Type B pancreatic cell (in vitro differentiated cells): ENCODE measurements around the gene CT45A10. TPM values are rescaled to one million over a fixed set of nuclear protein-coding genes. Genes with fewer than 3 reads are reported as not detected.

Experiments used
- total RNA-seq: library from RNA; stranded (reverse); gene quantifications from 2 replicates; pipeline ENCODE4 v1.2.1, GENCODE V29; 2021; ENCODE audit warnings: low replicate concordance

CT45A10 gene
- total RNA-seq, 1 donor from 2014 or later: not detected

Other genes starting within 250 kb of the CT45A10 start
- gene CT45A1, start 179.8 kb downstream of the CT45A10 start, total RNA-seq: not detected in 2 replicates
- gene CT45A3, start 125.3 kb downstream of the CT45A10 start, total RNA-seq: not detected in 2 replicates
- not detected in 2 replicates for gene CT45A5, start 107.9 kb downstream of the CT45A10 start, total RNA-seq
- gene CT45A6, start 90.7 kb downstream of the CT45A10 start, total RNA-seq: not detected in 2 replicates
- gene CT45A2, start 73.4 kb downstream of the CT45A10 start, total RNA-seq: not detected in 2 replicates
- not detected in 2 replicates for gene CT45A7, start 56.2 kb downstream of the CT45A10 start, total RNA-seq
- gene CT45A8, start 38.9 kb downstream of the CT45A10 start, total RNA-seq: not detected in 2 replicates
- gene CT45A9, start 21.6 kb downstream of the CT45A10 start, total RNA-seq: not detected in 2 replicates
- not detected in 2 replicates for gene SAGE1, start 272 bp upstream of the CT45A10 start, total RNA-seq
- gene MMGT1, start 80.5 kb upstream of the CT45A10 start, total RNA-seq: 18.3 and 19.3 TPM in 2 replicates
- 10.7 and 15.8 TPM in 2 replicates for gene SLC9A6, start 92.0 kb upstream of the CT45A10 start, total RNA-seq